ENCODE data around the gene PRIM2. TPM values are rescaled to one million over a fixed set of nuclear protein-coding genes. Genes with fewer than 3 reads are reported as not detected.
"Not testable (repeated sequence)": the region's sequence is repeated elsewhere in the genome, so short reads cannot be mapped to it uniquely, and the experiment has no call there.

The PRIM2 gene
- total and polyA plus RNA-seq, 2 donors from 2014 or later: 3.0 to 9.7 TPM

- FAIRE-seq (no peak), DNase-seq (no peak)
- TF ChIP-seq CTCF (IDR thresholded peaks at IDR 0.05; ENCODE audit: borderline replicate concordance, extremely low read depth, insufficient read depth): no peak
- no peaks in the 10 kb centered on the region for H3K27me3 ChIP-seq (ENCODE audit: control insufficient read depth, insufficient read depth, low read length)
- no peaks in the 10 kb centered on the region for H3K4me1 ChIP-seq (ENCODE audit: control insufficient read depth in 2 of 3, insufficient read depth in 2 of 3, low read depth in 1 of 3, low read length in 3 of 3)
- H3K9me3 ChIP-seq (ENCODE audit: control insufficient read depth in 2 of 3, insufficient read depth in 1 of 3, low read length in 3 of 3): no peaks in the 10 kb centered on the region
- no peak overlapping the region for H3K4me3 ChIP-seq (ENCODE audit: low read length in 3 of 3)
- no peak overlapping the region for H3K9ac ChIP-seq (ENCODE audit: low read length in 3 of 3)
- H3K27ac ChIP-seq (ENCODE audit: low read depth in 2 of 2, low read length in 2 of 2): no peak overlapping the region
- no peaks in the 10 kb centered on the region for H3K36me3 ChIP-seq (ENCODE audit: control insufficient read depth in 2 of 3, insufficient read depth in 3 of 3, low read length in 3 of 3)
- intact Hi-C loops (cut with DNase I): no loop called here
These were observed 104.1 kb downstream of the PRIM2 start for GRCh38 chr6:57421503-57421902.

- Histone ChIP-seq H3K4me3 (ENCODE audit: low read length in 3 of 3) (no peak overlapping the region), H3K27me3 (ENCODE audit: control insufficient read depth, insufficient read depth, low read length) (no peaks in the 10 kb centered on the region), H3K36me3 (ENCODE audit: control insufficient read depth in 2 of 3, insufficient read depth in 3 of 3, low read length in 3 of 3) (no peaks in the 10 kb centered on the region), H3K9me3 (ENCODE audit: control insufficient read depth in 2 of 3, insufficient read depth in 1 of 3, low read length in 3 of 3) (no peaks in the 10 kb centered on the region), H3K4me1 (ENCODE audit: control insufficient read depth in 2 of 3, insufficient read depth in 2 of 3, low read depth in 1 of 3, low read length in 3 of 3) (no peaks in the 10 kb centered on the region), H3K9ac (ENCODE audit: low read length in 3 of 3) (no peak overlapping the region), H3K27ac (ENCODE audit: low read depth in 2 of 2, low read length in 2 of 2) (no peak overlapping the region)
- FAIRE-seq (no peak), DNase-seq (peak in 3 of 5 donors; percentile 9 to 30 (median 29))
- intact Hi-C loops (cut with DNase I): no loop called here
- no peak for TF ChIP-seq CTCF (IDR thresholded peaks at IDR 0.05; ENCODE audit: borderline replicate concordance, extremely low read depth, insufficient read depth)
These were observed 106.0 kb downstream of the PRIM2 start for GRCh38 chr6:57423468-57423867.

GRCh38 chr6:57431742-57432141, 114.3 kb downstream of the PRIM2 start:
- DNase-seq; intact Hi-C loops (cut with DNase I); FAIRE-seq; H3K36me3 ChIP-seq (ENCODE audit: control insufficient read depth in 2 of 3, insufficient read depth in 3 of 3, low read length in 3 of 3); H3K4me3 ChIP-seq (ENCODE audit: low read length in 3 of 3); H3K9ac ChIP-seq (ENCODE audit: low read length in 3 of 3); H3K4me1 ChIP-seq (ENCODE audit: control insufficient read depth in 2 of 3, insufficient read depth in 2 of 3, low read depth in 1 of 3, low read length in 3 of 3); H3K9me3 ChIP-seq (ENCODE audit: control insufficient read depth in 2 of 3, insufficient read depth in 1 of 3, low read length in 3 of 3); H3K27me3 ChIP-seq (ENCODE audit: control insufficient read depth, insufficient read depth, low read length); H3K27ac ChIP-seq (ENCODE audit: low read depth in 2 of 2, low read length in 2 of 2): not testable (repeated sequence)

GRCh38 chr6:57432157-57432556, 114.7 kb downstream of the PRIM2 start:
- no peak for DNase-seq
- no peaks in the 10 kb centered on the region for H3K36me3 ChIP-seq (ENCODE audit: control insufficient read depth in 2 of 3, insufficient read depth in 3 of 3, low read length in 3 of 3)

More at GRCh38 chr6:57432157-57432556, 114.7 kb downstream of the PRIM2 start:
- Histone ChIP-seq H3K27ac (ENCODE audit: low read depth in 2 of 2, low read length in 2 of 2) (no peak overlapping the region), H3K9me3 (ENCODE audit: control insufficient read depth in 2 of 3, insufficient read depth in 1 of 3, low read length in 3 of 3) (no peaks in the 10 kb centered on the region), H3K4me1 (ENCODE audit: control insufficient read depth in 2 of 3, insufficient read depth in 2 of 3, low read depth in 1 of 3, low read length in 3 of 3) (peaks cover 0 to 3% (median 0%) of the 10 kb centered on the region in 3 donors), H3K9ac (ENCODE audit: low read length in 3 of 3) (no peak overlapping the region), H3K4me3 (ENCODE audit: low read length in 3 of 3) (no peak overlapping the region), H3K27me3 (ENCODE audit: control insufficient read depth, insufficient read depth, low read length) (no peaks in the 10 kb centered on the region)
- intact Hi-C loops (cut with DNase I): no loop called here
- TF ChIP-seq CTCF (IDR thresholded peaks at IDR 0.05; ENCODE audit: borderline replicate concordance, extremely low read depth, insufficient read depth): no peak
- FAIRE-seq: no peak

All from kidney (tissue), 14 donors.